GM21576 (cell line): Measurements from ENCODE around the gene TBC1D5.
"Not testable (repeated sequence)": the region's sequence is repeated elsewhere in the genome, so short reads cannot be mapped to it uniquely, and the experiment has no call there.

Experiments
- ATAC-seq: cut with Tn5 transposase; IDR thresholded peaks from one replicate; pipeline ENCODE4 v1.9.1; 2021; ENCODE audit warnings: mild to moderate bottlenecking, moderate library complexity; ENCODE audit not compliant: unreplicated experiment

The TBC1D5 gene

DNA sequence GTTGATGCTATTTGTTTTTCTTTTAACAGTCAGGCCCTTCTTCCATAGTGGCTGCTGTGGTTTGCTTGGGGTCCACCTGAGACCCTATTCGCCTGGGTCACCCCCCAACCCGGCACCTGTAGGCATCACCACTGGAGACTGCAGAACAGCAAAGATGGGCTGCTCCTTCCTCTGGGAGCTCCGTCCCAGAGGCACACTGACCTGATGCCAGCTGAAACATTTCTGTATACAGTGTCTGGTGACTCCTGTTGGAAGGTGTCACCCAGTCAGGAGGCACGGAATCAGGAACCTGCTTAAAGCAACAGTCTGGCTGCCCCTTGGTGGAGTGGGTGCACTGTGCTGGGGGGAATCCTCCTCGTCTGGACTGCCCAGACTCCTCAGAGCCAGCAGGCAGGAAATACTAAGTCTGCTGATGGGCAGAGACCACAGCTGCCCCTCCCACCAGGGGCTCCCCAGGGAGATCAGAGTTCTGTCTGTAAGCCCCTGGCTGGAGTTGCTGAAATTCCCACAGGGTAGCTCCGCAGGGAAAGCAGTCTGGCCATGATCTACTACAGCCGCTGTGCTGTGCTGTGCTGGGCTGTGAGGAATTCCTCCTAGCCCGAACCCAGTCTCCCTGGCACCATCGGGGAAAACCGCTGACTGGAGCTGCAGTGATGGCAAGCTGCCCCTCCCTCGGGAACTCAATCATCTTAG is 248.2 kb downstream of the TBC1D5 start:
- no peak for ATAC-seq

DNA sequence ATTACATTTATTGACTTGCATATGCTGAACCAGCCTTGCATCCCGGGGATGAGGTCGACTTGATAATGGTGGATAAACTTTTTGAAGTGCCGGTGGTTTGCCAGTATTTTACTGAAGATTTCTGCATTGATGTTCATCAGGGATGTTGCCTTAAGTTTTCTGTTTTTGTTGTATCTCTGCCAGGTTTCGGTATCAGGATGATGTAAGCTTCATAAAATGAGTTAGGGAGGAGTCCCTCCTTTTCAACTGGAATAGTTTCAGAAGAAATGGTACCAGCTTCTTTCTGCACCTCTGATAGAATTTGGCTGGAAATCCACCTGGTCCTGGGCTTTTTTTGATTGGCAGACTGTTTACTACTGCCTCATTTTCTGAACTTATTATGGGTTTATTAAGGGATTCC is 250.8 kb downstream of the TBC1D5 start:
- no peak for ATAC-seq

DNA sequence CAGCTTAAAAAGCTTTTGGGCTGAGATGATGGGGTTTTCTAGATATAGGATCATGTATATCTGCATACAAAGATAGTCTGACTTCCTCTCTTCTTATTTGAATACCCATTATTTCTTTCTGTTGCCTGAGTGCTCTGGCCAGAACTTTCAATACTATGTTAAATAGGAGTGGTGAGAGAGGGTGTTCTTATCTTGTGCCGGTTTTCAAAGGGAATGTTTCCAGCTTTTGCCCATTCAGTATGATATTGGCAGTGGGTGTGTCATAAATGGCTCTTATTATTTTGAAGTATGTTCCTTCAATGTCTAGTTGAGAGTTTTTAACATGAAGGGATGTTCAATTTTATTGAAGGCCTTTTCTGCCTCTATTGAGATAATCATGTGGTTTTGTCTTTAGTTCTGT is 251.2 kb downstream of the TBC1D5 start:
- ATAC-seq: not testable (repeated sequence)

DNA sequence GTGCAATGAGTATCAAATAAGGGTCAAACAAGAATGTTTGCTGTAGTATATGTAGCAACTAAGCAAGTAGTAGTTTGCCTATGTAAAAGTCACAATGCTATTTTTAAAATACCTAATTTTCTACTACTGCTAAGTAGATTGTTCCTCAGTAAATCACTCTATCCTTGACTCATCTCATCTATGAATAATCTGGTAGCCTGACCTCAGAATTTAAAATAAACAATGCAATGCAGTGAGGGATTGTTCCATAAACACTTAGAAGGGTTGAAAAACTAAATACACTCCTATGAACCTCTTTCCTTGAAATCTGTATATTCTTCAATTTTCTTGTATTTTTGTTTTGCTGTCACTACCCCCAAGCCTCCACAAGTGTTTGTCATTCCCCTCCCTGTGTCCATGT is 253.3 kb downstream of the TBC1D5 start:
- ATAC-seq: no peak

DNA sequence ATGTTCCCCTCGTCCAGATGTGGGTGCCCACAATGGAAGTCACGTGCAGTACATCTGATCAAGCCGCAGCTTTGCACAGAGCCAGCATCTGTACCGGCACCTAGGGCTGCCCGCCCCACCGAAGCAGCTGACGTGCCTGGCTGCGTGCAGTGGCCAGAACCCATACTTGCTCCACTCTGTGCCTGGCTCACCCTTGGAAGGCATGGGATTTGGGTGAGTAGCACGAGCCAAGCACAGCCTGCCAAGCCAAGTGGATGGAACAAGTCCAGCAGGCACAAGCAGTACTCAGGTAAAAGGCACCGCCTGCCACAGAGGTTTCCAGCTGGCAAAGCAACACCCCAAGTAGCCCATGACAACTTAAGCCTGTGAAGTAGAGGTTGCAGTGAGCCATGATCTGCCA is 261.3 kb downstream of the TBC1D5 start:
- ATAC-seq: no peak

DNA sequence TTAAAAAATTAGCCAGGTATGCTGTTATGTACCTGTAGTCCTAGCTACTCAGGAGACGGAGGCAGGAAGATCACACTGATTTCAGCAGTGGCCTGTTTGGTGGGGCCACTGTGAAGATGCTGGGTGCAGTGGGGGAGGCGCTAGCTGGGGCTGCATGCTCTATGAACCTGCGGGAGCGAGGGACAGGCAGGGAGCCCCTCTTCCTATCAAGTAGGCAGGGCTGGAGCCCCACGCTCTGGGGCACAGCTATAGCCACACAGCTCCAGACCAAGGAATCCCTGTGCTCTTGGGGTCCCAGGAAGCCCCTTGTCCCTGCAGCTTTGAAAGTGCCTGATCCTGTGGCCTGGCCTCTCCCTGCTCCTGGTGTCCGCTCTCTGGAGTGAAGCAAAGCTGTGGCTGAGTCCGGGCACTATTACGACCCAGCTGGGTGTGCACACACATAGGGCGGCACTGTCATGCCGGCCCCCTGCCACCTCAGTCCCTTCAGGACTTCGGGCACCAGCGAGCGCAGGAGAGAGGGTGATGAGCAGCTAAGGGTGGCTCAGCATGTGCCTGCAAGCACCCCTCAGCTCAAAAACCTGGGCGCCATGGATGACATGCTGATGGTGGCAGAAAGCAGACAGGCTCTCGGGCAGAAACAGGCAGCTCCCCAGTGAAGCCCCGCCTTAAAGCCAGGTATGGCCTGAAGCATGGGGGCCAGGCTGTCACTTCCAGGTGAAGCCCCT is 262.6 kb downstream of the TBC1D5 start:
- no peak for ATAC-seq

DNA sequence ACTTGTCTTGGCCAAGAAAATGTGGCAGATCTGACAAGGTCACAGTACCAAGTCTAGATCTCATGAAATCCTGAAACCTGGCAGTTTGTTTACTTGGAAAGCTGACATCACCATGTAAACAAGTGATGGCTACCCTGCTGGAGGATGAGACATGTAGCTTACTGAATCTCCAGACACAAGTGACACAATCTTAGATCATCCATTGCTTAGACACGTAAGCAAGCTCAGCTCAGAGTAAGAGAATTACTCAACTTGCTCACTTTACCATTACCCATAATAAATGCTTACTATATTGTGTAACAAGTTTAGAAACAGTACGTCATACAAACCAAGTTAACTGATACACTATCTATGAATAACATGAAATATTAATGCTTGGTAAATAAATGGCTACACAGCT is 263.8 kb downstream of the TBC1D5 start:
- ATAC-seq: no peak

DNA sequence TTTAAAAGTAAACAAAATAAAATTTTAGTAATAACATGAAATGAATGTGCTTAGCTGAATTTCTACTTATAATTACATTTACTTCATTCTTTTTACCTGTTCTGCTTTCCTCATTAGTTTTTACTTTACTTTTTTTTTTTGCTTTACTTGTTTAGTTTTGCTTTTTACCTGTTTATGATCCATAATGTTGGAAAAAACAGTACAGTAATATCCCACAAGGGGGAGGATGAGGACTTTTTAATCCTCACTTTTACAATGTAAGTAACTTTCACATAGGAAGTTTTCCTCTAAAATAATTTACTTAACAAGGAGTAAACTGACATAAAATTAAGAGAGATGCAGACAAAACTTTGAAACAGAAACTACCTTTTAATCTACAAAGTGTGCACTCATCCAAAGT is 268.7 kb downstream of the TBC1D5 start:
- ATAC-seq: no peak

DNA sequence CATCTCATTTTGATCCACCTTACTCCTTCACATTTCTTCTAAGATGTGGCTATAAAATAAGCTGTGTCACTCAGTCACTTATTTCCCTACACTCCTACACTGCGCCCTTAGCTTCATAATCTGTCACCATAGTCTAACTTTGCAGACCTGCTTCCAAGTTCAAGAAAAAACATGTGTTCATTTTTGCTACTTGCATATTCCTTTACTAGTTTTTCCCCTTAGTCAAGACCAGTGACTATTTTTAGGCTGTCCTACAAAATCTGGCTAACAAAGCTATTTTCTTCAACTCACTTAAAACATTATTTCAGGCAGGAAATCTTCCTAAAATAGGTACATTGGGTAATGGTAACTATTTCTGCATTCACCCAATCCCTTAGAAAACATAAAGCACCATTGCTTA is 272.5 kb downstream of the TBC1D5 start:
- ATAC-seq: no peak

DNA sequence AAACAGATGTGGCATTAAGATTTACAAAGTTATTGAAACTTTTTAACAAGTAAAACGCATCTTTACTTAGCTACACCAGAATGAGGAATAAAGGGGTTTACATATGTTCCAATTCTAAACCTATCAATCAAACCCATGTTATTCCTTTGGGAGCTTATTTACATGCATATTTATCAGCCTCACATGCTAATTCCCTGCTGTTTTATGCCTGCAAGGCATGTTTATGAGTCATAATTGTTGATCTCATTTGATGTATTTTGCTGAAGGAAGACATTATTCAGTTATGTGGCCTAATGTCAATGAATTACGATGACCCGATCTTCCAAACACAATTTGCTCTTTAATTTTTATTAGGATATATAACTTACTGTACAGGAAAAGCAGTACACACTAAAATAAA is 272.9 kb downstream of the TBC1D5 start:
- ATAC-seq: no peak

DNA sequence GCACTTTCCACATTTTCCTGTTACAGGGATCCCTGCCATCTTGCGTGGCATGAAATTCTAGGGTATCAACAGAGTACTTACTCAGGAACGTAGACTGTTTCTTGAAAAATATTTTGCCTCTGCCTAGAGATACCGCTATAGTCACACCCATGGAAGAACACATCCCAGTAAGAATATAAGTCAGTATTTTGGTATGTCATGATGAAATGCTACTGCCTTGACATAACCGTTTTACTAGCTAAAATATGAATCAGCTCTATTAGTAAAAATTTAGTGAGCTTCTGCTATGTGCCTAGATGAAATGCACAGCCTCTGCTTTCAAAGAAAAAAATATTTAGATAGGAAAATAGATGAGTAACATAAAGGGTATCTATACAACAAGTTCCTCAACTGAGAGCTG is 276.4 kb downstream of the TBC1D5 start:
- no peak for ATAC-seq

DNA sequence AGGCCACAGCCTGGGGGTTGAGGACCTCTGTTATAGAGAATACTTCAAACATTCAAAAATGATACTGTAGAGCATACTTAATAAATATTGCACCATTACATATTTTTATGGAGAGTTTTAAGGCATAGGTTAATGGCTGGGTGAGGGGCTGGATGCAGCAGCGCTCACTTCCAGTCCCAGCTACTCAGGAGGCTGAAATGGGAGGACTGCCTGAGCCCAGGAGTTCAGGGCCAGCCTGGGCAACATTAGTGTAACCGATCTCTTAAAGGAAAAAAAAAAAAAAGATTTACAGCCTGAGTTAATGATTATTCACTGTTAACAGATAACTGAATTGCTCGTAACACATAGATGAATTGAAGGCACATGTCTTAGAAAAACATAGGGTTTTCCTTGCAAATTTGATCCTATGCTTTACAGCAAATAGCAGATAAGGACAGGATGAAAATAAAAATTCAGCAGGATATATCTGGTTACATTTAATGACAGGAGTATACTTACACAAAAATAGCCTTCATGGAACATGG is 282.9 kb downstream of the TBC1D5 start:
- no peak for ATAC-seq

DNA sequence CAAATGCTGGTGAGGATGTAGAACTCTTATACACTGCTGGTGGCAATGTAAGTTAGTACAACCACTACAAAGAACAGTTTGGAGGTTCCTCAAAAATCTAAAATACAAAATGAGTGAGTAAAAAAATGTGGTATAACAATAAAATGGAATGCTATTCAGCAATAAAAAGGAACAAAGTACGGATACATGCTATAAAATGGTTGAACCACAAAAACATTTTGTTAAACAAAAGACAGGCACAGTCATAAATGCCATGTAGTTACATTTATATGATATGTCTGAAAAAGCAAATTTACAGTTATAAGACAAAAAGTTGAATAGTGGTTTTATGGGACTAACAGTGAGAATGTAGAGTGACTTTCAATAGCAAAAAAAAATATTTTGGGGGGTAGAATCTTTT is 285.8 kb downstream of the TBC1D5 start:
- no peak for ATAC-seq

DNA sequence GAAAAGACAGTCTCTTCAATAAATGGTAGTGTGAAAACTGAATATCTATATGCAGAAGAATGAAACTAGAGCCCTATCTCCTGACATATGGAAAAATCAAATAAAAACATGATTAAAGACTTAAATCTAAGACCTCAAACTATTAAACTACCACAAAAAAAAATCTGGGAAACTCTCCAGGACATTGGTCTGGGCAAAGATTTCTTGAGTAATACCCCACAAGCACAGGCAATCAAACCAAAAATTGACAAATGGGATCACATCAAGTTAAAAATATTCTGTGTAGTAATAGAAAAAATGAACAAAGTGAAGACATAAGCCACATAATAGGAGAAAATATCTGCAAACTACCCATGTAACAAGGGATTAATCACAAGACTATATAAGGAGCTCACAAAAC is 286.4 kb downstream of the TBC1D5 start:
- ATAC-seq: no peak

DNA sequence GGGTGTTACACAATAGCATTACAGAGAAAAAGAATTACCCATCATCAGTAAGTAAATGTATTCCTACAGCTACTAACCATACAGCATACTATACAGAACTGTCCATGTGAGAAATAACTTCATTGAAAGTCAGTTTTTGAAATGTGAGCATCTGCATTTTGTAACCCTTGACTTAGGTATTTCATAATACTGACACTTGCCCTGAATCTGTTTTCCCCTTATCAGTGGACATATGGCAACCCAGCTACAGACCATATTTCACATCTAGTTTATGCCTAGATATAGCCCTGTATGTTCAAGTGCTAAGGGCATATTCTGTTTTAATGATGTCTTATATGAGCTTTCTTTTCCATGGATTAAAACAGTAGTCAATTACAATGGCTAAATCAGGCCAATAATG is 297.6 kb downstream of the TBC1D5 start:
- no peak for ATAC-seq

DNA sequence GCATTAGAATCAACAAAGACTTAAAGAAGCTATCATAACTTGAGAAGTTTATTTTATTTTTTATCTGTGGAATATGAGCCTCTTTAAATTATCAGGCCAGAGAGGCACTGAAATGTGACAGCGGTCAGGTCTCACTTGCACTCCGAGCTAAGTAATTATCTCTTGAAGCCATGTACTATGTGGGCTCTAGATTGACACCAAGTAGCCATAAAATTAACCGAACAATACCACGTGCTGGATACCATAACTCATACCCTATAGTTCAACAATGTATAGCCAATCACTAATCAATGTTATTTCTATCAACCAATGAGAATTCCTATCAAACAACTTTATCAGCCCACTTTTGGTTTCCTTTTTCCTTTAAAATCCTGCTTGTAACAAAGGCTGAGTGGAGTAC is 299.3 kb downstream of the TBC1D5 start:
- no peak for ATAC-seq

DNA sequence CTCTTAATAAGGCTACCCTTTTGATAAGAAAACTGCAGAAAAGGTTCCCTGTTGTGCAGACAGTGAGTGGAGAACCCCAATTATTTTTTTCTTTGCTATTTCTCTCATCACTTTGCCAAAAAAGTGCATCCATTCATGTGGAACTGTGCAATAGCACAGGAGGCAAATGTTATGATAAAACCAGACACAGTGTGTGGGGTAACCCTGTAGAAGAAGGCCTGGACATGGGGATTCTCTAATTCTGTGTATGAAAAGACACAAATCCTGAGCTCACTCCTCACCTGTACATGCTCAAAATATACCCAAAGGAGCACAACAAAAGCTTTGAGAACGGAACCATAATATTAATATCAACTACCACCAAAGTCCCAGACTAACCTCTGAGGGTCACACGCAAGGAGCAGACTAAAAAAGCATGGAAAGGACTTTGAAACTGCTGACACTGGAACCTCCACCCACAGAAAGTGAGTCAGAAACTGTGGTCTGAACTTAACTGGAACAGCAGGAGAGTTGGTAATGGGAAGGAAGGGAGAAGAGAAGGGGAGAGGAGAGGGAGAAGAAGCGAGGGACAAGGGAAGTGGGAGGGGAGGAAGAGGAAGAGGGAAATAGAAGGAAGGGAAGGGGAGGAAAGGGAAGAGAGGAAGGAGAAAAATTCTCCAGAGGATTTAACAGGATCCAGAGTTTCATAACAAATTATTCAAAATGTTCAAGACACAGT is 299.9 kb downstream of the TBC1D5 start:
- no peak for ATAC-seq

DNA sequence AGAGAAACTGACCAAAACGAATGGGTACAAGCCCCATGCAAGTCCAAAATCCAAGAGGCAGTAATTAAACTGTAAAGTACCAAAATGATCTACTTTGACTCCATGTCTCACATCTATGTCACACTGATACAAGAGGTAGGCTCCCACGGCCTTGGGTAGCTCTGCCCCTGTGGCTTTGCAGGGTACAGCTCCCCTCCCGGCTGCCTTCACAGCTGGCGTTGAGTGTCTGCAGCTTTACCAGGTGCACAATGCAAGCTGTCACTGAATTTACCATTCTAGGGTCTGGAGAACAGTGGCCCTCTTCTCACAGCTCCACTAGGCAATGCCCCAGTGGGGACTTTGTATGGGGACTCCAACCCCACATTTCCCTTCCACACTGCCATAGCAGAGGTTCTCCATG is 308.6 kb downstream of the TBC1D5 start:
- no peak for ATAC-seq

DNA sequence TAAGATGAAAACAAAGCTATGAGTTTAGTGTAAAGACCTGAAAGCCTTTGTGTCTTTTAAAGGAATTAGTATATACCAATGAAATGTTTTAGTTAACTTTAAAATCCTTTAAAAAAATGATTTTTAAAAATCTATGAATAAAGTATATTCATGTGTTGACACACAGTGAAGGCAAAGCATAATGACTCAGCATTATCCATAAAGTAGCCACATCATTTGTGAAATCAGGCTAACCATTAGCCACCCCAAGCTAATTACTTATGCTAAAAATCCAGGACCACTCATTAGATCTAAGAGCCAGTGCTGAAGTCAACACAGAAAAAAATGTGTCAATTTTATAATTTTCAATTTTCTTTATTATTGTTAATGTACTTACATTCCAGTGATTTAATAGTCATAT is 310.2 kb downstream of the TBC1D5 start:
- no peak for ATAC-seq

DNA sequence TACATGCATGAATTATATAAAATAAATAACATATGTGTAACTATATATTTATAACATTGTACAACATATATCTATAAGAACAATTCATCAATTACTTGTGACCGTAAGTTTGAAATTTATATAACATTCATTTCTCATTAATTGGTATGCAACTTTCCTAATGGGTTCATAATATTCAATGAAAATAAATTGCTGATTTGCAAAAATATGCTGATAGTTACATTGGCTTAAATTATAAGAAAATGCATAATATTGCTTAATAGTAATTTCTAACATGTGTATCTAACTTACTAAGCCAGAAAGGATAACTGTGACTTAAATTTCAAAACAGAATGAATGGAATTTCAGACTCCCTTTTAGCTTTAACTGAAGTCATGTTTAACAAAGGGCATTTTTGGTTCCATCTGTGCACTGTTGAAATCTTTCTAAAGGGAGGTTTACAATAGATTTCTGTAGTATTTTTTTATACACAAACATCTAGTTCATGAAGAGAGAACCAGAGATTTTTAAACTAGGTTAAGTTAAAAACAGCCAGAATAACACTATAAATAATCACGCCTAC is 310.9 kb downstream of the TBC1D5 start:
- ATAC-seq: no peak

DNA sequence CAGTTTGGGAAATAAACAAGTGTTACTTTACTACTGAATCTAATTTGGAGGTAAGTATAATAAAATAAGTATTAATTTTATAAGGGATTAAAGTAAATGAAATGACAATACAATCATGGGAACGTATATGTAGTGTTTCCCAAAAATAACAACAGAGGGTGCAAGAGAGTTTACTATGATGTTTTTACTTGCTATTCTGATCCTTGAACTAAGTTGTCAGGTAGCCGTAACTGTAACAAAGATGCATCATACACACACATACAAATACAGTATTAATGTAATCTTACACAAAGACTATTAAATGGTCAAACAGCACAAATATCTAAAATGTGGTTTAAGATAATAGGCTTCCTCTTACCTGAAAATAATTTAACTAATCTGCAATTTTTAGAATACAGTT is 311.4 kb downstream of the TBC1D5 start:
- no peak for ATAC-seq

DNA sequence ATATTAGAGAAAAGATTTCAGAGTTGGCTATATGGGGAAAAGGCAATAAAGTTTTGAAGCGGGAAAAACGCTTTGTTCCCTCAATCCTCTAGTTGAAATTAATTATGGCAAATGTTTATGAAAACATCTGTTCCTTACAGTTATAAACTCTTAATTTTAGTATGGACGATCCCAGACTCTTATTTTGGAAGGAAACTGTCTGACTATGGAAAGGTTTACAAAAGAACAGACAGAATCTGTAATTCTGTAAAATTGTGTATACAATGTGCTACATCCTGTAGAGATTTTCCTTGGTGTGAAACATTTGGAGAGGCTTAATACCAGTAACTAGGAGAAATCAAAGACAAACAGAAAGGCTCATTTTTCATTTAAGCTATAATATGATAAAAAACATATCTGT is 311.8 kb downstream of the TBC1D5 start:
- no peak for ATAC-seq
